Astrocyte (in vitro differentiated cells and primary cell): ENCODE results near the gene CCNYL1.

ENCODE experiments used
- EZH2 ChIP-seq: IDR thresholded peaks from 2 replicates; pipeline ENCODE4 v1.6.1; 2012; ENCODE audit warnings: mild to moderate bottlenecking, low read length, inconsistent platforms; ENCODE audit not compliant: insufficient read depth
- TF ChIP-seq, protein P1 (sequence below): IDR thresholded peaks from 2 replicates; pipeline ENCODE4 v1.5.1; 2011; ENCODE audit warnings: low read depth, mild to moderate bottlenecking, inconsistent platforms, low read length, moderate library complexity; ENCODE audit not compliant: insufficient read depth

GRCh38 chr2:207704078-207704477 is 7.4 kb upstream of the CCNYL1 start:
- TF ChIP-seq, protein P1, sequence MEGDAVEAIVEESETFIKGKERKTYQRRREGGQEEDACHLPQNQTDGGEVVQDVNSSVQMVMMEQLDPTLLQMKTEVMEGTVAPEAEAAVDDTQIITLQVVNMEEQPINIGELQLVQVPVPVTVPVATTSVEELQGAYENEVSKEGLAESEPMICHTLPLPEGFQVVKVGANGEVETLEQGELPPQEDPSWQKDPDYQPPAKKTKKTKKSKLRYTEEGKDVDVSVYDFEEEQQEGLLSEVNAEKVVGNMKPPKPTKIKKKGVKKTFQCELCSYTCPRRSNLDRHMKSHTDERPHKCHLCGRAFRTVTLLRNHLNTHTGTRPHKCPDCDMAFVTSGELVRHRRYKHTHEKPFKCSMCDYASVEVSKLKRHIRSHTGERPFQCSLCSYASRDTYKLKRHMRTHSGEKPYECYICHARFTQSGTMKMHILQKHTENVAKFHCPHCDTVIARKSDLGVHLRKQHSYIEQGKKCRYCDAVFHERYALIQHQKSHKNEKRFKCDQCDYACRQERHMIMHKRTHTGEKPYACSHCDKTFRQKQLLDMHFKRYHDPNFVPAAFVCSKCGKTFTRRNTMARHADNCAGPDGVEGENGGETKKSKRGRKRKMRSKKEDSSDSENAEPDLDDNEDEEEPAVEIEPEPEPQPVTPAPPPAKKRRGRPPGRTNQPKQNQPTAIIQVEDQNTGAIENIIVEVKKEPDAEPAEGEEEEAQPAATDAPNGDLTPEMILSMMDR: no peak
- no peak for TF ChIP-seq EZH2
